Brain microvascular endothelial cell (primary cell): Measurements from ENCODE around the gene PRPH2.

Experiments used
- DNase-seq: peaks from one replicate; pipeline ENCODE4 v3.0.0-alpha.2; 2020
- H3K27ac ChIP-seq: fragments of 250-450 bp; sonication (Bioruptor Pico); 2 replicates; pipeline ENCODE4 v1.5.1; 2020; ENCODE audit warnings: mild to moderate bottlenecking, moderate library complexity
- H3K27me3 ChIP-seq: fragments of 250-450 bp; sonication (Bioruptor Pico); replicated peaks from 2 replicates; pipeline ENCODE4 v1.5.1; 2020; ENCODE audit warnings: mild to moderate bottlenecking
- H3K36me3 ChIP-seq: fragments of 250-450 bp; sonication (Bioruptor Pico); replicated peaks from 2 replicates; pipeline ENCODE4 v1.5.1; 2020; ENCODE audit warnings: mild to moderate bottlenecking
- H3K4me3 ChIP-seq: 2 replicates; pipeline ENCODE4 v1.5.1; 2011; ENCODE audit warnings: low read depth, mild to moderate bottlenecking, control low read depth, low read length, moderate library complexity
- in situ Hi-C: cut with HindIII; loops from 2 replicates; pipeline ENCODE4 v1.10.0; 2017; ENCODE audit warnings: low sequenced_read_pairs, low pct_ligation_motif_present
- TF ChIP-seq, protein P1 (sequence below): IDR thresholded peaks from 2 replicates; pipeline ENCODE4 v1.5.1; 2011; ENCODE audit warnings: low read depth, mild to moderate bottlenecking, moderate library complexity, low read length, control low read depth, inconsistent platforms; ENCODE audit errors: missing control alignments

Gene PRPH2, protein sequence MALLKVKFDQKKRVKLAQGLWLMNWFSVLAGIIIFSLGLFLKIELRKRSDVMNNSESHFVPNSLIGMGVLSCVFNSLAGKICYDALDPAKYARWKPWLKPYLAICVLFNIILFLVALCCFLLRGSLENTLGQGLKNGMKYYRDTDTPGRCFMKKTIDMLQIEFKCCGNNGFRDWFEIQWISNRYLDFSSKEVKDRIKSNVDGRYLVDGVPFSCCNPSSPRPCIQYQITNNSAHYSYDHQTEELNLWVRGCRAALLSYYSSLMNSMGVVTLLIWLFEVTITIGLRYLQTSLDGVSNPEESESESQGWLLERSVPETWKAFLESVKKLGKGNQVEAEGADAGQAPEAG

DNA sequence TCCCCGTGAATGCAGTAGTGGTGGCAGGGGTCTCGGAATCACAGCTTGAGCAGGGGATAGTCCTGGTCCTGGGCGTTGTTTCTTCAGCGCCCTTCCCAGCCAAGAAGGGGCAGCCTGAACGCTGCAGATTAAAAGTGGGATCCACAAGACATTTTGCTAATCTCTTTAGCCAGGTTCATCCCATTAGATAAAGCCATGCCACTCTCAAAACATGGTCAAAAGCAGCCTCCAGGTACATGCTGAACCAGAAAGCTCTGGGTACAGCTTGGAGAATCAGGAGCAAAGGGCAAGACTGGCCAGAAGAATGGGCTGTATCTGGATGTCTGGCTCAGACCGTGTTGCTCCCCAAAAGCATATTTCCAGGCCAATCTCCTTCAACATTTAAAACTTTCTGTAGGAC, at the start of gene PRPH2:
TSS of gene PRPH2 (minus strand) at position 101 of the 400 bp plus-strand sequence. CDS start 263 bp downstream, outside the sequence.
- no peaks in the 10 kb centered on the region for H3K27me3 ChIP-seq
- no peak within 1 kb of the TSS for H3K27ac ChIP-seq
- TF ChIP-seq, protein P1, sequence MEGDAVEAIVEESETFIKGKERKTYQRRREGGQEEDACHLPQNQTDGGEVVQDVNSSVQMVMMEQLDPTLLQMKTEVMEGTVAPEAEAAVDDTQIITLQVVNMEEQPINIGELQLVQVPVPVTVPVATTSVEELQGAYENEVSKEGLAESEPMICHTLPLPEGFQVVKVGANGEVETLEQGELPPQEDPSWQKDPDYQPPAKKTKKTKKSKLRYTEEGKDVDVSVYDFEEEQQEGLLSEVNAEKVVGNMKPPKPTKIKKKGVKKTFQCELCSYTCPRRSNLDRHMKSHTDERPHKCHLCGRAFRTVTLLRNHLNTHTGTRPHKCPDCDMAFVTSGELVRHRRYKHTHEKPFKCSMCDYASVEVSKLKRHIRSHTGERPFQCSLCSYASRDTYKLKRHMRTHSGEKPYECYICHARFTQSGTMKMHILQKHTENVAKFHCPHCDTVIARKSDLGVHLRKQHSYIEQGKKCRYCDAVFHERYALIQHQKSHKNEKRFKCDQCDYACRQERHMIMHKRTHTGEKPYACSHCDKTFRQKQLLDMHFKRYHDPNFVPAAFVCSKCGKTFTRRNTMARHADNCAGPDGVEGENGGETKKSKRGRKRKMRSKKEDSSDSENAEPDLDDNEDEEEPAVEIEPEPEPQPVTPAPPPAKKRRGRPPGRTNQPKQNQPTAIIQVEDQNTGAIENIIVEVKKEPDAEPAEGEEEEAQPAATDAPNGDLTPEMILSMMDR: no peak
- no peak within 1 kb of the TSS for H3K4me3 ChIP-seq
- in situ Hi-C loops: no loop called here
- H3K36me3 ChIP-seq: no peaks in the 10 kb centered on the region
- no peak for DNase-seq

DNA sequence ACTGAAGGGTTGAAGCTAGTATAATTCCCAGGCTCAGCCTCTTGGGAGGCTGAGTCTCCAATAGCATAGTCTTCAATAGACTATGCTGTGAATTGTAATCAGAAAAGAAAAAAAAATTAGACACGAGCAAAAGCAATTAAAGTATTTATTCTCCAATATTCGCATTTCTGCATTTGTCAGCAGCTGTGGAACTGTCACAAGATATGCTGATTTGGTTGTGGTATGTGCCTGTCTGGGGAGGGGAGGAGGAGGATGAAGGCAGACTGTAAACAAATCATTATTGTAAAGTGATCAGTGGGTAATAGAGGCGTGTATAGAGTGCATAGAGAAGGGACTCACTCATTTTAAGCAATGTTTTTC, 49.3 kb upstream of the PRPH2 start:
- Histone ChIP-seq H3K27ac (no peak overlapping the region), H3K4me3 (no peak overlapping the region), H3K36me3 (no peaks in the 10 kb centered on the region), H3K27me3 (no peaks in the 10 kb centered on the region)
- DNase-seq: no peak
- in situ Hi-C loops: no loop called here
- TF ChIP-seq, protein P1: no peak

DNA sequence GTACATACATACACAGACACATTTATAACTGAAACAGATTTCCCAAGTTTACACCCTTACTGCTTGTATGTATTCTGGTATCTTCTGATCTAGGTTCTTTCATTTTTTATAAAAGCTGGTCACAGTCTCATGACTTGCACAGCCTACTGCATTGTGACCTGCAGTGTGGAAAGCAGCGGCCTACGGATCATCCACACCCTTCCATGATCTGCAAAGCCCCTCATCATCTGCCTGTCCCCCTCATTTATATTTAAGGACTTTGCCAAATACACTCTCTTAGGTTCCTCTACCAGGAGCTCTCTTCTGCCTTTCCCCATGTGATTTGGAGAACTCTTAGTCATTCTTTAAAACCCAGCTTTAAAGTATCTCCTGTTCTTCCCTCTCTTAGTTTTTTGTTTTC, 47.4 kb upstream of the PRPH2 start:
- Histone ChIP-seq H3K27ac (no peak overlapping the region), H3K27me3 (no peaks in the 10 kb centered on the region), H3K4me3 (no peak overlapping the region), H3K36me3 (no peaks in the 10 kb centered on the region)
- in situ Hi-C loops: no loop called here
- TF ChIP-seq, protein P1: no peak
- DNase-seq: no peak

DNA sequence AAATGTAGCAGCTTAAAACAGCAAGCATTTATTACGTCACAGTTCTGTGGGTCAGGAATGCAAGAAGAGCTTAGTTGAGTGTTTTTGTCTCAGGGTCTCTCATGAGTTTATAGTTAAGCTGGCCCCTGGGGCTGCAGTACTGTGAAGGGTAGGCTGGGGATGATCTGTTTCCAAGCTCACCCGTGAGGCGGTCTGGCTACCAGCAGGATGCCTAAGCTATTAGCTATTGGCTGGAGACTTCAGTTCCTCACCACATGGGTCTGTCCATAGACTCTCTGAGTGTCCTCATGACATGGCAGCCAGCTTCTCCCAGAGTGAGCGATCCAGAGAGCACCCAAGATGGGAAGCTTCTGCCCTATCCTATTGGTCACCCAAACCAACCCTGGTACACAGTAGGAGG, 46.7 kb upstream of the PRPH2 start:
- no peak for DNase-seq
- H3K4me3 ChIP-seq: no peak overlapping the region
- no peaks in the 10 kb centered on the region for H3K27me3 ChIP-seq
- H3K36me3 ChIP-seq: no peaks in the 10 kb centered on the region
- H3K27ac ChIP-seq: no peak overlapping the region
- TF ChIP-seq, protein P1: no peak
- in situ Hi-C loops: no loop called here

DNA sequence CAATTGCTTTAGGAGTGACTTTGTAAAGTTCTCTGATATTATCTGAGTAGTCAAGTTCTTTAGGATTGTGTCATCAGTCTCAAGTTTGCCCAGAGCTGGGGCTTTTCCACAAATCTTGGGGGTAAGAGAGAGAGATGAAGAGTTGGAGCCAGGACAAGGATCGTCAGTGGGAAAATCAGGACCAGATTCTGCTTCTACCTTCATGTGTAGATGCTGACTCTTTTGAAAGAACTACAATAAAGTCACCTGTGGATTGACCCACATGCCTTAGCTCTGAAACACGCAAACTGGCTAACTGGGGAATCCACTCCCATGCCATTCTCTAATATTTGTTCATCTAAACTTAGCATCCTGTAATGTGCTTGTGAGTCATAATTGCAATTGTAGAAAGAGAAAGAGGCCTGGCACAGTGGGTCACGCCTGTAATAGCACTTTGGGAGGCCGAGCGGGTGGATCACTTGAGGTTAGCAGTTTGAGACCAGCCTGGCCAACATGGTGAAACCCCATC, 43.8 kb upstream of the PRPH2 start:
- DNase-seq: peak; percentile 65
- TF ChIP-seq, protein P1: no peak
- Histone ChIP-seq H3K4me3 (no peak overlapping the region), H3K27me3 (no peaks in the 10 kb centered on the region), H3K27ac (no peak overlapping the region), H3K36me3 (no peaks in the 10 kb centered on the region)
- in situ Hi-C loops: no loop called here
